ENCODE results near the gene MECP2.

Gene MECP2

DNA sequence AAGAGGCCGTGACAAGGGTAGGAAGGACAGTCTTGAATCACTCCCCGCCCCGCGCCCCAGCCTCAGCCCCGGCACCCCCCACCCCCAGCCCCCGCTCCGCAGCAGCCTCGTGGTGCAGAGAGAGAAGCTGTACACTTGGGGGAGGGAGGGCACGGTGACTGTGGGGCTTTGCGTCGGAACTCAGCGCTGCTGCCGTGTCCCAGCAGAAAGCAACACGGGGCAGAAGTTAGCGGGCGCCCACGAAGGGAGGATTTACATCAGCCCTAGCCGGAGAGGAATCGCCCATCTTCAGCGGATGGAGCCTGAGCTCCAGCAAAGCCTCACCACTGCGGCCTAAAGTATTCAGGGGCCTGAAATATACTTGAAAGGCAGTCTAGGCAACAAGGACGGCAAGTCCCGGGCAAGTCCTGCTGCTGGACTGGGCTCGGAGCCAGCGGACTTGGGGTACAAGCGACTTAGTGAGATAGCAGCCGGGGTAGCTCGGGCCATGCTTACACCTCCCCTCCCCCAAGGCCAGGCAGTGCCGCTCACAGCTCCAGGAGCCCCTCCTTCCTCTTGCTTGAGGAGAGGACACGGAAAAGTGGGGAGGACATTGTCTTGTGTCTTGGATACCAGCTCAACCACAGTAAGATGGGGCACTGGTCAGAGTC, 28.0 kb upstream of the MECP2 start:
- no peak for DNase-seq (ENCODE audit: low spot score in 2 of 2)
- H3K4me1 ChIP-seq, result no peaks in the 10 kb centered on the region
- no peaks in the 10 kb centered on the region for H3K27me3 ChIP-seq (ENCODE audit: low read depth)
- no peaks in the 10 kb centered on the region for H3K9me3 ChIP-seq
- no peak overlapping the region for H3K4me3 ChIP-seq
- in situ Hi-C loops (cut with MboI; ENCODE audit: low sequenced_read_pairs), result loop anchor here (25.0 kb wide), 1 partner anchor 912 kb away; the partner anchor contains the start of gene FUNDC2
- H3K36me3 ChIP-seq (replicated peaks), result no peaks in the 10 kb centered on the region

DNA sequence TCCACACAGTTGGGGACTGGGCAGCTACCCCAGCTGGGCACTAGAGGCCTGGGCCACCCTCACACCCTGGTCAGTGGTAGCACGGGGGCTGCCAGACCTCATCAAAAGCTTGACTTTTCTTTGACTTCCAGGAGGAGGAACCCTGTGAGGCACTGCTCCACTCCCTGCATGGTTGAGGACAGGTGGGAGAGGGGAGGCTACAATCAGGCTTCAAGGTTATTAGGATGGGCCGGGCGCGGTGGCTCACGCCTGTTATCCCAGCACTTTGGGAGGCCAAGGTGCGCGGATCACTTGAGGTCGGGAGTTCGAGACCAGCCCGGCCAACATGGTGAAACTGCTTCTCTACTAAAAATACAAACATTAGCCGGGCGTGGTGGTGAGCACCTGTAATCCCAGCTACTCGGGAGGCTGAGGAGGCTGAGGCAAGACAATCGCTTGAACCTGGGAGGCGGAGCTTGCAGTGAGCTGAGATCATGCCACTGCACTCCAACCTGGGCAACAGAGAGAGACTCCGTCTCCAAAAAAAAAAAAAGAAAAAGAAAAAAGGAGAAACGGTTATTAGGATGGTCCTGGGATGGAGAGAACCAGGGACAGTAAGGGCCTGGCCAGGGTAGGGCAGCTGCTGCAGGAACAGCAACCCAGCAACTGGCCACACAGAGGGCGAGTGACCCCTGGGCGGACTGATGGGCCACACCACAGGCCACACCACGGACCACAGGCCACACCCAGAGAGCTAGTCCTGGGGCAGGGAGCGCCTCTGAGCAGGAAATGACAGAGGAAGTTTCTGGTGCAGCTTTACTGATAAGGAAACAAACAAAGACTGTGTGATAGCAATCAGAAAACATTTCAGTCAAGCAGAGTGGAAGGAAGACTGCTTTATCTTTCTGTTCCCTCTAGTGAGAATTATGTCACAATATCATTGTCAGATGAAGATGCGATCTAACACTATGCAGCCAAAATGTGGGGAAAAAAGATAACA, 26.0 kb upstream of the MECP2 start:
- Histone ChIP-seq H3K9me3 (no peaks in the 10 kb centered on the region), H3K4me3 (no peak overlapping the region), H3K4me1 (no peaks in the 10 kb centered on the region), H3K27me3 (ENCODE audit: low read depth) (no peaks in the 10 kb centered on the region), H3K36me3 (replicated peaks) (no peaks in the 10 kb centered on the region)
- DNase-seq (ENCODE audit: low spot score in 2 of 2), result no peak
- in situ Hi-C loops (cut with MboI; ENCODE audit: low sequenced_read_pairs), result no loop called here

GRCh38 chrX:154121961-154122360, 24.4 kb upstream of the MECP2 start:
- H3K27me3 ChIP-seq (ENCODE audit: low read depth), result no peaks in the 10 kb centered on the region
- H3K4me1 ChIP-seq, result no peaks in the 10 kb centered on the region
- H3K9me3 ChIP-seq, result no peaks in the 10 kb centered on the region
- no peak for DNase-seq (ENCODE audit: low spot score in 2 of 2)
- no peaks in the 10 kb centered on the region for H3K36me3 ChIP-seq (replicated peaks)
- no peak overlapping the region for H3K4me3 ChIP-seq
- in situ Hi-C loops (cut with MboI; ENCODE audit: low sequenced_read_pairs), result no loop called here

DNA sequence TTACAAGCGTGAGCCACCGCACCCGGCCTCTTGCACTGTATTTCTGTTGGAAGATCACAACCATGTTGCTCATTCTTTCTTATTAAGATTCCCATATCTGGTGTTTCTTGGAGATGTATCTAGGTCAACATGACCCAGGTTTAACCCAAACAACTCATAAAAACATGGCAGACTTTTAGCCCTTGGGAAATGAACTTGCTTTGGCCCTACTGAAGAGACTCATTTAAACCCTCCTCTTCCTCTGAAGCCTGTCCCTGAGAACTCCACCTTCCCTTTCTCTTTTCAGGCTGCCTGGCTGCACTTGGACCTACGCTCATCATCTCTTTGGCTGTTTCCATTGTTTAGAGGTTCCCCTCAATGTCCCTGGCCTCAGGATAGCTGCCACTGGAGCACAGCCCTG, 23.7 kb upstream of the MECP2 start:
- in situ Hi-C loops (cut with MboI; ENCODE audit: low sequenced_read_pairs), result no loop called here
- no peaks in the 10 kb centered on the region for H3K27me3 ChIP-seq (ENCODE audit: low read depth)

DNA sequence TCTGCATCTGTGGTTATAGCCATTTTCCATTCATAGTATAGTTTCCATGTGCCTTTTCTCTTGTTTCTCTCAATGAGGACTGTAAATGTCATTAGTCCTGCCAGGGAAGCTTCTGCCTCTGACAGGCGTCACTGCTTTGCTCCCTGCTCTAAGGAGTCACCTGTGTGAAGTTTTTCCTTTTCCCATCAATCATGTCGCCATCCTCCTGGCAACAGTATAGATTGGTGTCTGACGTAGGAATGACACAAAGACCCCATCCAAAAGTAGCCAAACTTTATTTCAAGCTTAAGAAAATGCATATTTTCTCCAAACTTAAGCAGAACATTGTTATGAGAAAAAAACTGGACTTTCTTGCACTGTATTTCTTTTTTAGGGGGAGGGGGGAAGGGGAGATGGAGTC, 23.1 kb upstream of the MECP2 start:
- H3K36me3 ChIP-seq (replicated peaks), result no peaks in the 10 kb centered on the region
- in situ Hi-C loops (cut with MboI; ENCODE audit: low sequenced_read_pairs), result no loop called here
- H3K4me1 ChIP-seq, result no peaks in the 10 kb centered on the region
- H3K27me3 ChIP-seq (ENCODE audit: low read depth), result no peaks in the 10 kb centered on the region
- no peaks in the 10 kb centered on the region for H3K9me3 ChIP-seq
- DNase-seq (ENCODE audit: low spot score in 2 of 2), result no peak
- no peak overlapping the region for H3K4me3 ChIP-seq

More for the DNA sequence above, 23.7 kb upstream of the MECP2 start:
- H3K9me3 ChIP-seq, result no peaks in the 10 kb centered on the region
- no peaks in the 10 kb centered on the region for H3K4me1 ChIP-seq
- H3K36me3 ChIP-seq (replicated peaks), result no peaks in the 10 kb centered on the region
- no peak for DNase-seq (ENCODE audit: low spot score in 2 of 2)
- H3K4me3 ChIP-seq, result no peak overlapping the region

DNA sequence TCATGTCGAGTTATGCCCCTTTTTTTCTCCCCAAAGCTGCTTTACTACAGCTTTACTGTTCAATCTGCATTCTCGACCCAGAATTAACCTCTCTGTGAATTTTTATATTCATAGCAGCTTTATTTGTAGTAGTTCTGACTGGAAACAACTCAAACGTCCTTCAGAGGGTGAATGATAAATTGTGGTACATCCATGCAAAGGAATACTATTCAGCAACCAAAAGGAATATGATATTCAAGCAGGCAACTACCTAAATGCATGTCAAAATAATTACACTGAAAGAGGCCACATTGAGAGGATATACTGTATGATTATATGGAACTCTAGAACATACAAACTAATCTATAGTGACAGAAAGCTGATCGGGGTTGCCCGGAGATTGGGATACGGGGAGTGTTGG, 20.0 kb upstream of the MECP2 start:
- Histone ChIP-seq H3K27me3 (ENCODE audit: low read depth) (peaks cover 6% of the 10 kb centered on the region), H3K36me3 (replicated peaks) (no peaks in the 10 kb centered on the region), H3K4me1 (no peaks in the 10 kb centered on the region), H3K4me3 (no peak overlapping the region), H3K9me3 (no peaks in the 10 kb centered on the region)
- in situ Hi-C loops (cut with MboI; ENCODE audit: low sequenced_read_pairs), result no loop called here
- DNase-seq (ENCODE audit: low spot score in 2 of 2), result no peak

GRCh38 chrX:154116426-154117211, 19.1 kb upstream of the MECP2 start:
- Histone ChIP-seq H3K27me3 (ENCODE audit: low read depth) (peaks cover 6% of the 10 kb centered on the region), H3K36me3 (replicated peaks) (no peaks in the 10 kb centered on the region), H3K4me1 (no peaks in the 10 kb centered on the region), H3K4me3 (no peak overlapping the region), H3K9me3 (no peaks in the 10 kb centered on the region)
- no peak for DNase-seq (ENCODE audit: low spot score in 2 of 2)
- in situ Hi-C loops (cut with MboI; ENCODE audit: low sequenced_read_pairs), result no loop called here

GRCh38 chrX:154115750-154116149, 18.2 kb upstream of the MECP2 start:
- Histone ChIP-seq H3K36me3 (replicated peaks) (no peaks in the 10 kb centered on the region), H3K9me3 (no peaks in the 10 kb centered on the region), H3K27me3 (ENCODE audit: low read depth) (peaks cover 6% of the 10 kb centered on the region), H3K4me1 (no peaks in the 10 kb centered on the region), H3K4me3 (no peak overlapping the region)
- no peak for DNase-seq (ENCODE audit: low spot score in 2 of 2)
- in situ Hi-C loops (cut with MboI; ENCODE audit: low sequenced_read_pairs), result no loop called here

DNA sequence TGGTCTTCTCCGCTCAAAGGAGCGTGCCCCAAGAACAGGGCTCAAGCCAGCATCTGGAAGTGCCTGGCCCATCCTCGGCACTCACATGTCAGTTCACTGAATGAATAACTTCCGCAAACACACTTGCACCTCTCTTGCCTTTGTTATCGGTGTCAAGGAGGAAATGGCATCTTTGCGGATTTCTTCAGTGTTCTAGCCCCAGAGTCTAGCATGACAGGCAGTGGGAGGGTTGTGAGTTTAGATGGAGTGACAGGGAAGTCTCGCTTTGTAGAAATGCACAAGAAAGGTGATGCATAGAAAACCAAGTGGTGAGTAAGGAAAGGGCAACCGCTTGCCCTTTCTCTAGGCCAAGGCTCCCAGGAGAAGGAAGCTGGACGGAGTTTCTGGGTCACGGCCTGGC, 17.6 kb upstream of the MECP2 start:
- Histone ChIP-seq H3K27me3 (ENCODE audit: low read depth) (peaks cover 6% of the 10 kb centered on the region), H3K36me3 (replicated peaks) (no peaks in the 10 kb centered on the region), H3K4me1 (no peaks in the 10 kb centered on the region), H3K4me3 (no peak overlapping the region), H3K9me3 (no peaks in the 10 kb centered on the region)
- DNase-seq (ENCODE audit: low spot score in 2 of 2), result no peak
- in situ Hi-C loops (cut with MboI; ENCODE audit: low sequenced_read_pairs), result no loop called here

GRCh38 chrX:154114652-154115051, 17.1 kb upstream of the MECP2 start:
- Histone ChIP-seq H3K4me3 (no peak overlapping the region), H3K4me1 (no peaks in the 10 kb centered on the region), H3K27me3 (ENCODE audit: low read depth) (peaks cover 6% of the 10 kb centered on the region), H3K36me3 (replicated peaks) (no peaks in the 10 kb centered on the region), H3K9me3 (no peaks in the 10 kb centered on the region)
- in situ Hi-C loops (cut with MboI; ENCODE audit: low sequenced_read_pairs), result no loop called here
- no peak for DNase-seq (ENCODE audit: low spot score in 2 of 2)

DNA sequence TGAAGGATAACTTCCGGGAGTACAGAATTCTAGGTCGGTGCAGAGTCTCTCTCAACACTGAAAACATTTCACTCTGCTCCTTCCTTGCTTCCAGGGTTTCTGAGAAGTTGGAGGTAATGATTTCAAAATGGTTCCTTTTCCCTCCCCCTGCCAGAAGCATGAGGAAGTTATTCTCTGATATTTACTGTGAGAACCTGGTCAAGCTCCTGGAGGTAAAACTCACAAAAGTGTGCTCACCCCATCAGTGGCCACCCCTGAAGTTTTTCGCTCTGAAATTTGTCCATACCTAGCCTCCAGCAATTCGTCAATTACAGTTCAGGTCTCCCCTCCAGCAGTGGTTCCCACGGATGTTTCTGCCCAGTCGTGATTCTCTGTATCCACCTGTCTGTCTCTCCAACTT, 16.2 kb upstream of the MECP2 start:
- Histone ChIP-seq H3K27me3 (ENCODE audit: low read depth) (peaks cover 7% of the 10 kb centered on the region), H3K4me1 (no peaks in the 10 kb centered on the region), H3K36me3 (replicated peaks) (no peaks in the 10 kb centered on the region), H3K9me3 (no peaks in the 10 kb centered on the region), H3K4me3 (no peak overlapping the region)
- in situ Hi-C loops (cut with MboI; ENCODE audit: low sequenced_read_pairs), result no loop called here
- DNase-seq (ENCODE audit: low spot score in 2 of 2), result no peak

DNA sequence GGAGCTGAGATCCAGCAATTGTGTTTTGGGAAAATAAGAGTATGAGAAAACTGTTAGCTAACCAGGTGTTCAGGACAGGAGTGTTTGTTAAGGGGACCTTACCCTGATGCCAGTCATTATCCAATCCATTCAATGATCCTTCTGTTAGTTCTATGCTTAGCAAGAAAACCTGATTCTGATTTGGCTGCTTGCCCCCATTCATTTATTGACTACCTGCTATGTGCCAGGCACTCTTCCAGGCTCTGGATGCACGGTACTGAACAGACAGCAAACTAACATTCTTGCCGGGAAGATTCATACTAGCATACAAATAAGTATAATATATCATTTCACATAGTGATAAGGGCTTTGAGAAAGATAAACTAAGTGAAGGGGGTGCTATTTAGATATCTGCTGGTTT, 1.0 kb upstream of the MECP2 start:
- Histone ChIP-seq H3K36me3 (replicated peaks) (0 out of 2 replicates have a peak, but pooled peaks cover 6% of the 10 kb centered on the region), H3K9me3 (no peaks in the 10 kb centered on the region), H3K4me3 (no peak overlapping the region), H3K4me1 (peaks cover 29% of the 10 kb centered on the region), H3K27me3 (ENCODE audit: low read depth) (no peaks in the 10 kb centered on the region)
- in situ Hi-C loops (cut with MboI; ENCODE audit: low sequenced_read_pairs), result loop anchor here (25.0 kb wide), 1 partner anchor 439 kb away; the partner anchor contains the start of genes G6PD and IKBKG
- DNase-seq (ENCODE audit: low spot score in 2 of 2), result no peak

DNA sequence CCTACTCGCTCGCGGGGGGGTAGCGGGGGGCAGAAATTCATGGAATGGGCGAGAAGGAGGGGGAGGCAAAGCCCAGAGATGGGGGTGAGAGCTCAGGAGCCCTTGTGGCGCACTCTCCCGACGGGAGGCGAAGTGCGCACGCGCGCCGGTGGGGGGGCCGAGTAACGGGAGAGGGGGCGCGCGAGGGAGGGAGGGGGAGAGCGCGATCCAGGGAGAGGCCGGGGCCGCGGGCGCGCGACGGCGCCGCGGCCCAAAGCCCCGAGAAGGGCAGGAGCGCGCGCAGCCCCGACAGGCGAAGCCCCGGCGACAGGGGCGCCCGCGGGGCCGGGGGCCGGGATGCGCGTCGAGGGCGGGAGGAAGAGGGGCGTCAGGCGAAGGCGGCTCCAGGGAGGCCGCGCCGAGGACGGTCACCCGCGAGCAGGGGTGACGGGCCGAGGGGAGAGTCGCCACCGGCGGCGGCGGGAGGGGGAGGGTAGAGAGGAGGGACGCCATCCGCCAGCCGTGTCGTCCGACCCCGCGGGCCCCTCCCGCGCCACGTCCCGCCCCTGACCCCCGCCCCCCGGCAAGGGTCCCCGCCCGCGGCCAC, 421 bp downstream of the MECP2 start:
- DNase-seq (ENCODE audit: low spot score in 2 of 2), result peak; percentile 74 to 91
- Histone ChIP-seq H3K4me3 (peak overlapping the region; percentile 45), H3K9me3 (no peaks in the 10 kb centered on the region), H3K27me3 (ENCODE audit: low read depth) (no peaks in the 10 kb centered on the region), H3K36me3 (replicated peaks) (0 out of 2 replicates have a peak, but pooled peaks cover 6% of the 10 kb centered on the region), H3K4me1 (peaks cover 41% of the 10 kb centered on the region)
- in situ Hi-C loops (cut with MboI; ENCODE audit: low sequenced_read_pairs), result loop anchor here (25.0 kb wide), 1 partner anchor 440 kb away; the partner anchor contains the start of genes G6PD and IKBKG

Measured in HAP-1 (cell line).